ENCODE data around the gene GMDS. TPM values are rescaled to one million over a fixed set of nuclear protein-coding genes. Genes with fewer than 3 reads are reported as not detected.

GMDS gene
- total and polyA plus RNA-seq, 2 of the 4 experiments (the other 2 are of a cell fraction): 7.3 to 21.9 TPM

- no peaks in the 10 kb centered on the region for H3K79me1 ChIP-seq (ENCODE audit: low read depth in 1 of 2, low read length in 2 of 2)
- no peak overlapping the region for H4K5ac ChIP-seq (ENCODE audit: low read depth, low read length)
- no peak overlapping the region for H3K9ac ChIP-seq (ENCODE audit: low read depth, low read length)
- no peak overlapping the region for H3K18ac ChIP-seq (ENCODE audit: low read depth, low read length)
- H3K4me1 ChIP-seq (ENCODE audit: control insufficient read depth, insufficient read depth, low read length): peaks cover 10% of the 10 kb centered on the region
- no peak overlapping the region for H2BK5ac ChIP-seq (ENCODE audit: low read depth, low read length, poor library complexity, severe bottlenecking)
- no TSS peak for BruUV-seq (replicated peaks)
- no peak overlapping the region for H2BK120ac ChIP-seq (ENCODE audit: low read depth, low read length)
- H3K4me3 ChIP-seq (ENCODE audit: insufficient read depth, low read depth, low read length): no peak overlapping the region
- no peak overlapping the region for H3K14ac ChIP-seq (replicated peaks; ENCODE audit: low read depth, low read length)
- no peaks in the 10 kb centered on the region for H4K20me1 ChIP-seq (ENCODE audit: insufficient read depth, low read length)
- 0% methylated on average over 1 of the region's 2 CpGs; no CpG with 5 or more reads in 1 of the 2 experiments for WGBS, 2 experiments (ENCODE audit: extremely low coverage in 2 of 2, insufficient read length in 1 of 2)
- dilution Hi-C loops (cut with HindIII; ENCODE audit: low sequenced_read_pairs, unreplicated experiment): no loop called here
- no peak overlapping the region for H2AK9ac ChIP-seq (replicated peaks; ENCODE audit: low read depth, low read length, poor library complexity)
- H3K23ac ChIP-seq (ENCODE audit: low read depth, low read length): no peak overlapping the region
- H3K9me3 ChIP-seq (ENCODE audit: control insufficient read depth, insufficient read depth, low read length): no peaks in the 10 kb centered on the region
- POLR2A ChIA-PET (ENCODE audit: unreplicated experiment): interaction anchor here (0.6 kb wide), 1 partner anchor 377 kb away, joined by 6 read pairs; no protein-coding TSS in a partner anchor
- no peak overlapping the region for H3K4me2 ChIP-seq (ENCODE audit: low read depth, low read length)
- H2AK5ac ChIP-seq (ENCODE audit: low read depth, low read length): no peak overlapping the region
- H4K91ac ChIP-seq (ENCODE audit: insufficient read depth, low read depth, low read length): no peak overlapping the region
- no peak overlapping the region for H3K27ac ChIP-seq (ENCODE audit: insufficient read depth, low read length)
- no peak overlapping the region for H2AFZ ChIP-seq (replicated peaks; ENCODE audit: low read length, poor library complexity)
- no peak overlapping the region for H4K8ac ChIP-seq (ENCODE audit: low read depth in 2 of 2, low read length in 2 of 2)
- H3K4ac ChIP-seq (ENCODE audit: low read depth, low read length): no peak overlapping the region
- DNase-seq (peak; percentile 91), ATAC-seq (ENCODE audit: low read depth) (peak; percentile 75)
- H2BK20ac ChIP-seq (ENCODE audit: low read depth, low read length): no peak overlapping the region
- intact Hi-C loops (cut with micrococcal nuclease): no loop called here
- CTCF ChIA-PET: no interaction called here
- H3K9me1 ChIP-seq (ENCODE audit: insufficient read depth, low read length): no peaks in the 10 kb centered on the region; the same call in none of the 2 replicates
- no peak overlapping the region for H3K56ac ChIP-seq (ENCODE audit: extremely low read depth, insufficient read depth, low read length)
- no peaks in the 10 kb centered on the region for H3K36me3 ChIP-seq (ENCODE audit: control insufficient read depth, insufficient read depth, low read length)
- TF ChIP-seq MAZ (IDR thresholded peaks at IDR 0.05; ENCODE audit: borderline replicate concordance, low read depth, low read length): no peak
- peak; percentile 55 for TF ChIP-seq FOS (IDR thresholded peaks at IDR 0.05; ENCODE audit: low read depth, low read length)
- peak; percentile 62 for TF ChIP-seq BHLHE40 (IDR thresholded peaks at IDR 0.05; ENCODE audit: low read depth, low read length)
- peak; percentile 8; the same call in 1 of the 2 replicates for TF ChIP-seq USF2 (IDR thresholded peaks at IDR 0.05; ENCODE audit: low read depth, low read length)
- no peak for TF ChIP-seq MXI1 (IDR thresholded peaks at IDR 0.05; ENCODE audit: borderline replicate concordance, low read depth, low read length)
- no peak for TF ChIP-seq SMC3 (IDR thresholded peaks at IDR 0.05; ENCODE audit: low read depth, low read length)
- no peaks in the 10 kb centered on the region for H3K27me3 ChIP-seq (ENCODE audit: control insufficient read depth, insufficient read depth, low read length)
- in situ Hi-C loops (cut with MboI; ENCODE audit: low sequenced_read_pairs): no loop called here
- H2BK15ac ChIP-seq (ENCODE audit: low read depth, low read length): no peak overlapping the region
These were observed 257.8 kb downstream of the GMDS start for GRCh38 chr6:1987640-1988039.
